Stimulated activated CD4-positive, alpha-beta T cell treated with anti-CD3 and anti-CD28 coated beads, TNF-alpha, amount 100 ng/mL, for 4 hours (primary cell): ENCODE measurements around the gene FIBCD1.
"Not testable (repeated sequence)": the region's sequence is repeated elsewhere in the genome, so short reads cannot be mapped to it uniquely, and the experiment has no call there.

Experiments
- DNase-seq, 3 experiments: peaks; one replicate each; pipeline ENCODE4 v3.0.0-alpha.2; 2020; ENCODE audit warnings: low read depth in 3 of 3

Gene FIBCD1

GRCh38 chr9:130921989-130922892, 16.8 kb downstream of the FIBCD1 start:
- no peak for DNase-seq

GRCh38 chr9:130921300-130921988, 17.6 kb downstream of the FIBCD1 start:
- DNase-seq: no peak

- DNase-seq: no peak
Measured at GRCh38 chr9:130920762-130921299, 18.2 kb downstream of the FIBCD1 start.

- no peak for DNase-seq
Measured at GRCh38 chr9:130920233-130920632, 18.8 kb downstream of the FIBCD1 start.

GRCh38 chr9:130919559-130920145, 19.4 kb downstream of the FIBCD1 start:
- no peak for DNase-seq

- DNase-seq: no peak
Measured at GRCh38 chr9:130918826-130919558, 20.1 kb downstream of the FIBCD1 start.

- DNase-seq: no peak
Measured at GRCh38 chr9:130918101-130918825, 20.8 kb downstream of the FIBCD1 start.

GRCh38 chr9:130917168-130917960, 21.7 kb downstream of the FIBCD1 start:
- no peak for DNase-seq

- no peak for DNase-seq
Measured at GRCh38 chr9:130915096-130915447, 24.0 kb downstream of the FIBCD1 start.

GRCh38 chr9:130914417-130915095, 24.5 kb downstream of the FIBCD1 start:
- DNase-seq: no peak

- no peak for DNase-seq
Measured at GRCh38 chr9:130913599-130914416, 25.2 kb downstream of the FIBCD1 start.

- DNase-seq: no peak
Measured at GRCh38 chr9:130912932-130913598, 26.0 kb downstream of the FIBCD1 start.

- DNase-seq: no peak
Measured at GRCh38 chr9:130911254-130912049, 27.6 kb downstream of the FIBCD1 start.

- DNase-seq: not testable (repeated sequence)
Measured at GRCh38 chr9:130910670-130911069, 28.4 kb downstream of the FIBCD1 start.

GRCh38 chr9:130910041-130910440, 29.0 kb downstream of the FIBCD1 start:
- not testable (repeated sequence) for DNase-seq

- DNase-seq: no peak
Measured at GRCh38 chr9:130908878-130909355, 30.1 kb downstream of the FIBCD1 start.
